Adipocyte (in vitro differentiated cells): Measurements from ENCODE around the gene ARHGEF18.
"Not testable (repeated sequence)": the region's sequence is repeated elsewhere in the genome, so short reads cannot be mapped to it uniquely, and the experiment has no call there.

Source experiments
- DNase-seq: peaks from one replicate; pipeline ENCODE4 v3.0.0-alpha.2; 2015; ENCODE audit warnings: low read depth
- H3K27me3 ChIP-seq: replicated peaks from 2 replicates; pipeline ENCODE4 v1.7.0; 2013; ENCODE audit warnings: mild to moderate bottlenecking, low read length, moderate library complexity; ENCODE audit not compliant: control insufficient read depth, insufficient read depth
- H3K36me3 ChIP-seq: 2 replicates; pipeline ENCODE4 v1.7.0; 2013; ENCODE audit warnings: low read length, mild to moderate bottlenecking, moderate library complexity; ENCODE audit not compliant: control insufficient read depth, insufficient read depth, severe bottlenecking
- H3K4me1 ChIP-seq: 2 replicates; pipeline ENCODE4 v1.7.0; 2013; ENCODE audit warnings: mild to moderate bottlenecking, low read length, moderate library complexity; ENCODE audit not compliant: control insufficient read depth, insufficient read depth
- H3K4me3 ChIP-seq: 2 replicates; pipeline ENCODE4 v1.7.0; 2013; ENCODE audit warnings: mild to moderate bottlenecking, low read length, moderate library complexity
- H3K9ac ChIP-seq: 2 replicates; pipeline ENCODE4 v1.7.0; 2013; ENCODE audit warnings: mild to moderate bottlenecking, low read length, moderate library complexity
- H3K9me3 ChIP-seq: 2 replicates; pipeline ENCODE4 v1.7.0; 2013; ENCODE audit warnings: mild to moderate bottlenecking, low read length, moderate library complexity; ENCODE audit not compliant: control insufficient read depth

Gene ARHGEF18

DNA sequence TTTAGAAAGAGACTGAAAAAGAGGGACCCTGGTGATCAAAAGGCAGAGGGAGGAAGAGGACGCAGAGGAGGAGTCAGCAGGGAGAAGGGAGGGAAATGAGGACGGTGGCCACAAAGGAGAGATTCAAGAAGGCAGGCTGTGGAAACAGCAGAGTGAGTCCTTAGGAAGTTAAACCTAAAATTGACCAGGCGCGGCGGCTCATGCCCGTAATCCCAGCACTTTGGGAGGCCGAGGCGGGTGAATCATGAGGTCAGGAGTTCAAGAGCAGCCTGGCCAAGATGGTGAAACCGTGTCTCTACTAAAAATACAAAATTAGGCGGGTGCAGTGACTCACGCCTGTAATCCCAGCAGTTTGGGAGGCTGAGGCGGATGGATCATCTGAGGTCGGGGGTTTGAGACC, 20.1 kb downstream of the ARHGEF18 start:
- not testable (repeated sequence) for H3K27me3 ChIP-seq, H3K4me1 ChIP-seq, H3K36me3 ChIP-seq, H3K9me3 ChIP-seq
- peak overlapping the region; percentile 52 for H3K4me3 ChIP-seq
- peak; percentile 27 for DNase-seq
- H3K9ac ChIP-seq, result peak overlapping the region; percentile 74

DNA sequence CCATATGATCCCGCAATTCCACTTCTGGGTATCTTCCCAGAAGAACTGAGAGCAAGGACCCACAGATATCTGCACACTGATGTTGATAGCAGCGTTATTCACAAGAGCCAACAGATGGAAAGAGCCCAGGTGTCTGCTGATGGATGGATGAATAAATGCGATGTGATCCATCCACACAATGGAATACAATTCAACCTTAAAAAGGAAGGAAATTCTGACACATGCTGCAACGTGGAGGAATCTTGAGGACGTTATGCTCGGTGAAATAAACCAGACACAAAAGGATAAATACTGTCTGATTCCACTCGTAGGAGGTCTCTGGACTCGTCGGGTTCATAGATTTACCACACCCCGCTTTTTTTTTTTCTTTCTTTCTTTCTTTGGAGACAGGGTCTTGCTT, 21.8 kb downstream of the ARHGEF18 start:
- no peaks in the 10 kb centered on the region for H3K27me3 ChIP-seq
- H3K4me3 ChIP-seq, result no peak overlapping the region
- DNase-seq, result no peak
- no peaks in the 10 kb centered on the region for H3K9me3 ChIP-seq
- no peak overlapping the region for H3K9ac ChIP-seq
- peaks cover 10% of the 10 kb centered on the region for H3K4me1 ChIP-seq
- H3K36me3 ChIP-seq, result no peaks in the 10 kb centered on the region

DNA sequence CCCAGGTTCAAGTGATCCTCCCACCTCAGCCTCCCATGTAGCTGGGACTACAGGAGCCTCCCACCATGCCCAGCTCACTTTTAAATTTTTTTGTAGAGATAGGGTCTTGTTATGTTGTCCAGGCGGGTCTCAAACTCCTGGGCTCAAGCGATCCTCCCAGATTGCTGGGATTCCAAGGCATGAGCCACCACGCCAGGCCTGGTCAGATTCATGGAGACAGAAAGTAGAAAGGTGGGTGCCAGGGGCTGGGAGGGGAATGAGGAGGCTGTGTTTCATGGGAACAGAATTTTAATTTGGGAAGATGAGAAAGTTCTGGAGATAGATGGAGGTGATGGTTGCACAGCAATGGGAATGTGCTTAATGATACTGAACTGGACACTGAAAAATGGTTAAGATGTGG, 22.3 kb downstream of the ARHGEF18 start:
- H3K9me3 ChIP-seq, result no peaks in the 10 kb centered on the region
- H3K27me3 ChIP-seq, result no peaks in the 10 kb centered on the region
- no peak overlapping the region for H3K9ac ChIP-seq
- H3K36me3 ChIP-seq, result no peaks in the 10 kb centered on the region
- H3K4me3 ChIP-seq, result no peak overlapping the region
- H3K4me1 ChIP-seq, result peaks cover 10% of the 10 kb centered on the region
- DNase-seq, result no peak

GRCh38 chr19:7372810-7373209, 24.1 kb downstream of the ARHGEF18 start:
- DNase-seq, result no peak
- Histone ChIP-seq H3K9ac (no peak overlapping the region), H3K27me3 (no peaks in the 10 kb centered on the region), H3K4me1 (peaks cover 10% of the 10 kb centered on the region), H3K4me3 (no peak overlapping the region), H3K9me3 (no peaks in the 10 kb centered on the region), H3K36me3 (no peaks in the 10 kb centered on the region)

DNA sequence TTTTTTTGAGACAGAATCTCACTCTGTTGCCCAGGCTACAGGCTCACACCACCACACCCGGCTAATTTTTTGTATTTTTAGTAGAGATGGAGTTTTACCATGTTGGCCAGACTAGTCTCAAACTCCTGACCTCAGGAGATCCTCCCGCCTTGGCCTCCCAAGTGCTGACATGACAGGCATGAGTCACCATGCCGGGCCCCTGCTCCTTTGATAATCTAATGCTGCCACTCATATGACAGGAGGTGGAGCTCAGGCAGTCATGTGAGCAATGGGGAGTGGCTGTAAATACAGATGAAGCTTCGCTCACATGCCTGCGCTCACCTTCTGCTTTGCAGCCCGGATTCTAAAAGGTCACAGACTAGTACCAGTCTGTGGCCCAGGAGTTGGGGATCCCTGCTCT, 25.1 kb downstream of the ARHGEF18 start:
- Histone ChIP-seq H3K9me3 (no peaks in the 10 kb centered on the region), H3K36me3 (no peaks in the 10 kb centered on the region), H3K9ac (no peak overlapping the region), H3K4me3 (no peak overlapping the region), H3K4me1 (peaks cover 2% of the 10 kb centered on the region), H3K27me3 (no peaks in the 10 kb centered on the region)
- DNase-seq, result no peak

DNA sequence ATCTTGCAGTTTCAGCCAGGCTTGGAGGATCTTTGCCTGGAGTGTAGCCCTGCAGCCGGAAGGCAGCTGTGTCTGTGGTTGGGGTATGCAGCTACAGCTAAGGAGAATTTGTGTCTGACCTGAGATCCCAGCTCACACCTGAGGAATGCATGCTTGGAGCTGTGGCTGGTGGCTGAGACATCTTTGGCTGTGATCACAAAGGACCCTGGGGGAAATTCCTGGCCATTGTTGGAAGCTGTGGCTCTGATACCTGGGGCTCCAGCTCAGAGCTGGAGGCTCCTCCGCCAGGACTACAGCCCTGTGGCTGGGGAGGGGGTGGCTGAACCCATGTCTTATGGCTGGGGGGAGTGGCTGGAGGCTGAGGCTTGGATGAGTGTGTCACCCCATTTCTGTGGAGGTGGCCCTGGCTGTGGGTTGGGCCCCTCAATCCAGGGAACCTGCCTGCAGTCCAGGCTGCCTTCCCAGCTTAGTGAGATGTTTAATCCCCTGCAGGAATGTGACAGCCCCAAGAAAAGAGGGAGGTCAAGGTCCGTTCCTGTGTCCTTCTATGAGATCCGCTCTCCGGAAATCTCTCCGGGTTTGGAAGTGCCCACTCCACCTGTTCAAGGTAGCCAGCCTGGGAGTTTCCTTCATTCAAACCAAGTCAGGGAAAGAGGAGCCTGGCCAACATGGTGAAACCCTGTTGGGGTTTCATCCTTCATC, 27.6 kb downstream of the ARHGEF18 start:
- DNase-seq, result no peak
- H3K4me1 ChIP-seq, result no peaks in the 10 kb centered on the region
- H3K27me3 ChIP-seq, result no peaks in the 10 kb centered on the region
- no peaks in the 10 kb centered on the region for H3K36me3 ChIP-seq
- no peaks in the 10 kb centered on the region for H3K9me3 ChIP-seq
- H3K4me3 ChIP-seq, result no peak overlapping the region
- no peak overlapping the region for H3K9ac ChIP-seq

- no peaks in the 10 kb centered on the region for H3K27me3 ChIP-seq
- no peak overlapping the region for H3K9ac ChIP-seq
- H3K4me1 ChIP-seq, result no peaks in the 10 kb centered on the region
- no peaks in the 10 kb centered on the region for H3K36me3 ChIP-seq
- H3K4me3 ChIP-seq, result no peak overlapping the region
- DNase-seq, result no peak
- H3K9me3 ChIP-seq, result no peaks in the 10 kb centered on the region
Measured at GRCh38 chr19:7377196-7377595, 28.5 kb downstream of the ARHGEF18 start.

DNA sequence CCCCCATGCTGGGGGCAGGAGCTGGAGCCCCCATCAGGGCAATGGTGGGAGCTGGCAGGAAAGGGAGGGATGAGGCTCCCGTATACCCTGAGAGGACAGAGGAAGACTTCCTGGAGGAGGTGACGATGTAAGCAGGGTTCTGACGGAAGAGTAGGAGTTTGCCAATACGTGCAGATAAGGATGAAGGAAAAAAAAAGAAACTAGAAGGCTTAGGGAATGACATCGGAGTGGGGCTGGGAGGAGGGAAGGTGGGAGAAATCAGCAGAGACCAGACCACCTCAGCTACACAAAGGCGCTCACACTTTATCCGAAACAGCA, 32.3 kb downstream of the ARHGEF18 start:
- H3K9me3 ChIP-seq, result no peaks in the 10 kb centered on the region
- DNase-seq, result no peak

GRCh38 chr19:7382694-7383093, 34.0 kb downstream of the ARHGEF18 start:
- H3K4me3 ChIP-seq, result no peak overlapping the region
- no peaks in the 10 kb centered on the region for H3K27me3 ChIP-seq
- no peaks in the 10 kb centered on the region for H3K36me3 ChIP-seq
- H3K9ac ChIP-seq, result no peak overlapping the region
- no peaks in the 10 kb centered on the region for H3K9me3 ChIP-seq
- no peak for DNase-seq
- H3K4me1 ChIP-seq, result no peaks in the 10 kb centered on the region

More for the DNA sequence above, 32.3 kb downstream of the ARHGEF18 start:
- H3K9ac ChIP-seq, result no peak overlapping the region
- no peaks in the 10 kb centered on the region for H3K27me3 ChIP-seq
- no peaks in the 10 kb centered on the region for H3K4me1 ChIP-seq
- H3K36me3 ChIP-seq, result no peaks in the 10 kb centered on the region
- H3K4me3 ChIP-seq, result no peak overlapping the region

DNA sequence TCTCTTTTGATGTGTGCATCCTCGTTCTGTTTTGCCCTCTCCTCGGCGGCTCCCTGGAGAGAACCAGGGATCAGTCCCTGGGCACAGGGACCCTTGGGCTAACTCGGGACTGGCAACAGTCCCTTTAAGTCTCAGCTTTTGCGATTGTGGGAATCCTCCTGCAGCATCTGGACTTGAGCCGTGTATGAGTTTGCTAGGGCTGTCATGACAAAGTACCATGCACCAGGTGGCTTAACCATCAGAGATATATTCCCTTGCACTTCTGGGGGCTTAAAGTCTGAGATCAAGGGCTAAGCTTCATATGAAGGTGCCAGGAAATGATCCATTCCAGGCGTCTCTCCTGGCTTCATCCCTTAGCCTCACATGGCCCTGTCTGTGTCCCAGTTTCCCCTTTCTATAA, 34.5 kb downstream of the ARHGEF18 start:
- Histone ChIP-seq H3K9ac (no peak overlapping the region), H3K36me3 (no peaks in the 10 kb centered on the region), H3K27me3 (no peaks in the 10 kb centered on the region)

DNA sequence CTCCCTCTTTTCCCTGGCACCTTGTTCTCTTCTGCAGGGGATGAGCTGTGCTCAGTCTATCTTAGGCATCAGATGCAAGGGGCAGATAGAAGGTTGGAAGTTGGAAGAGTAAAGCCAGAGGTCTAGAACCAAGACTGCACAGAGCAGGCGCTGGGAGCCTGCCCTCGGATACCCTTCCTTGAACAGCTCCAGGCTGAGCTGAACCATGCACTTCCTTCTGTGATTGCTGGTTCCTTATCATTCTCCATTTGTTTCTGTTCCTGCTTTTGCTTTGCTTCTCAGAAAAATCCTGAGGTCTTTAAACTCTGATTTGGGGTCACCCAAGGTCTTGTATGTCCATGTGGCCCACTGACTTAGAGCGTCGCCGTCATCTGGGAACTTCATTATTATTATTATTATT, 36.3 kb downstream of the ARHGEF18 start:
- H3K9me3 ChIP-seq, result no peaks in the 10 kb centered on the region
- H3K9ac ChIP-seq, result no peak overlapping the region
- no peaks in the 10 kb centered on the region for H3K27me3 ChIP-seq
- no peaks in the 10 kb centered on the region for H3K4me1 ChIP-seq
- no peak for DNase-seq
- no peaks in the 10 kb centered on the region for H3K36me3 ChIP-seq
- no peak overlapping the region for H3K4me3 ChIP-seq

More for the DNA sequence above, 34.5 kb downstream of the ARHGEF18 start:
- no peak for DNase-seq
- Histone ChIP-seq H3K4me3 (no peak overlapping the region), H3K4me1 (no peaks in the 10 kb centered on the region), H3K9me3 (no peaks in the 10 kb centered on the region)

- H3K4me1 ChIP-seq, result no peaks in the 10 kb centered on the region
- H3K4me3 ChIP-seq, result no peak overlapping the region
- H3K9ac ChIP-seq, result no peak overlapping the region
- no peaks in the 10 kb centered on the region for H3K9me3 ChIP-seq
- no peak for DNase-seq
- H3K36me3 ChIP-seq, result no peaks in the 10 kb centered on the region
- no peaks in the 10 kb centered on the region for H3K27me3 ChIP-seq
Measured at GRCh38 chr19:7386308-7386707, 37.6 kb downstream of the ARHGEF18 start.
